DOHH2 (cell line): Measurements from ENCODE around the gene ATXN7.

Source experiments
- CTCF ChIP-seq: fragments of 200-600 bp; sonication (generic); IDR thresholded peaks from one replicate; pipeline ENCODE4 v1.5.1; 2014; ENCODE audit warnings: antibody characterized with exemption, mild to moderate bottlenecking, low read depth, low read length; ENCODE audit not compliant: poor library complexity, severe bottlenecking
- EZH2phosphoT487 ChIP-seq: fragments of 200-600 bp; sonication (generic); IDR thresholded peaks from 2 replicates; pipeline ENCODE4 v1.6.1; 2017; ENCODE audit warnings: borderline replicate concordance, mild to moderate bottlenecking, antibody characterized with exemption, low read length, moderate library complexity, mixed read lengths

- no peak for TF ChIP-seq CTCF
- no peak for TF ChIP-seq EZH2phosphoT487
Observed at GRCh38 chr3:64033069-64033468, 169.4 kb downstream of the ATXN7 start.
